ENCODE measurements around the gene SUGCT.

DNA sequence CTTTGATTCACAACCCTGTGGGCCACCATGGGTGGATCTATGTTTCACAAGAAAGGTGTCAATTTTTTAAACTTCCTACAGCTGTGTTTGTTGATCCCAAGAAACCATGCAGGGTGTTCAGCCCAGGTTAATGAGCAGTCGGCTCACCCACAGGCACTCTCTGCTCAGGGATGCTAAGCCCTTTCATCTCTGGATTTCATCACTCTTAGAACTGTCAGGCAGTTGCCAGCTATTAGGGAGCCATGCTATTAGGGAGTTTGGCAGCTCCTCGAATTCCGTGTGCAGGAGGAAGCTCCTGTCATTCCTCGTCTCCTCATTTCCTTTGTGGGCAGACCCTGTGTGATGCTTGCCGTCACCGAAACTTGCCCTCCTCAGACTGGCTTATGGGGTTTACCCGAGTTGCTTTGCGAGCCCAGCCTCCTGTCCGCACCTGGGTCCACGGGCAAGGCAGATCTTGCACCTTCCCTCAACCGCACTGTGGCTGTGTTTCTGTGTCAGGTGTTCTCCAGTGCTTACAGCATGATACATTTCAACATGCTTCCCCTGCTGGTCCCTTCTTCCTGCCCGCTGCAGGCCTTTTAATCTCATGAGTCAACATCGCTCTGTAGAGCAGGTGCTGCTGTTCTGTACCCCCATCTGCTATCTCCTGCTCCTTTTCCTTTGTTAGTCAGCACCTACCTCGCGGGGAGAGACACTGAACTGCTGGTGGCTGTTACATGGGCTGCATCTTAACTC, 509.8 kb downstream of the SUGCT start:
- TF ChIP-seq, protein P1, sequence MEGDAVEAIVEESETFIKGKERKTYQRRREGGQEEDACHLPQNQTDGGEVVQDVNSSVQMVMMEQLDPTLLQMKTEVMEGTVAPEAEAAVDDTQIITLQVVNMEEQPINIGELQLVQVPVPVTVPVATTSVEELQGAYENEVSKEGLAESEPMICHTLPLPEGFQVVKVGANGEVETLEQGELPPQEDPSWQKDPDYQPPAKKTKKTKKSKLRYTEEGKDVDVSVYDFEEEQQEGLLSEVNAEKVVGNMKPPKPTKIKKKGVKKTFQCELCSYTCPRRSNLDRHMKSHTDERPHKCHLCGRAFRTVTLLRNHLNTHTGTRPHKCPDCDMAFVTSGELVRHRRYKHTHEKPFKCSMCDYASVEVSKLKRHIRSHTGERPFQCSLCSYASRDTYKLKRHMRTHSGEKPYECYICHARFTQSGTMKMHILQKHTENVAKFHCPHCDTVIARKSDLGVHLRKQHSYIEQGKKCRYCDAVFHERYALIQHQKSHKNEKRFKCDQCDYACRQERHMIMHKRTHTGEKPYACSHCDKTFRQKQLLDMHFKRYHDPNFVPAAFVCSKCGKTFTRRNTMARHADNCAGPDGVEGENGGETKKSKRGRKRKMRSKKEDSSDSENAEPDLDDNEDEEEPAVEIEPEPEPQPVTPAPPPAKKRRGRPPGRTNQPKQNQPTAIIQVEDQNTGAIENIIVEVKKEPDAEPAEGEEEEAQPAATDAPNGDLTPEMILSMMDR (IDR thresholded peaks at IDR 0.05; ENCODE audit: low read depth, low read length) = no peak
- TF ChIP-seq POLR2A (IDR thresholded peaks at IDR 0.05; ENCODE audit: extremely low read depth, insufficient read length) (no peak), MYC (IDR thresholded peaks at IDR 0.05; ENCODE audit: low read depth, low read length) (no peak)
- TF ChIP-seq, protein P2, sequence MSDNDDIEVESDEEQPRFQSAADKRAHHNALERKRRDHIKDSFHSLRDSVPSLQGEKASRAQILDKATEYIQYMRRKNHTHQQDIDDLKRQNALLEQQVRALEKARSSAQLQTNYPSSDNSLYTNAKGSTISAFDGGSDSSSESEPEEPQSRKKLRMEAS (IDR thresholded peaks at IDR 0.05; ENCODE audit: low read depth, low read length) = no peak
